GM12872 (cell line): ENCODE data around the gene DAO.

ENCODE experiments used
- TF ChIP-seq, protein P1 (sequence below): IDR thresholded peaks from 3 replicates; pipeline ENCODE4 v1.5.1; 2011; ENCODE audit warnings: low read depth, mild to moderate bottlenecking, low read length, moderate library complexity; ENCODE audit not compliant: insufficient read depth

Gene DAO

DNA sequence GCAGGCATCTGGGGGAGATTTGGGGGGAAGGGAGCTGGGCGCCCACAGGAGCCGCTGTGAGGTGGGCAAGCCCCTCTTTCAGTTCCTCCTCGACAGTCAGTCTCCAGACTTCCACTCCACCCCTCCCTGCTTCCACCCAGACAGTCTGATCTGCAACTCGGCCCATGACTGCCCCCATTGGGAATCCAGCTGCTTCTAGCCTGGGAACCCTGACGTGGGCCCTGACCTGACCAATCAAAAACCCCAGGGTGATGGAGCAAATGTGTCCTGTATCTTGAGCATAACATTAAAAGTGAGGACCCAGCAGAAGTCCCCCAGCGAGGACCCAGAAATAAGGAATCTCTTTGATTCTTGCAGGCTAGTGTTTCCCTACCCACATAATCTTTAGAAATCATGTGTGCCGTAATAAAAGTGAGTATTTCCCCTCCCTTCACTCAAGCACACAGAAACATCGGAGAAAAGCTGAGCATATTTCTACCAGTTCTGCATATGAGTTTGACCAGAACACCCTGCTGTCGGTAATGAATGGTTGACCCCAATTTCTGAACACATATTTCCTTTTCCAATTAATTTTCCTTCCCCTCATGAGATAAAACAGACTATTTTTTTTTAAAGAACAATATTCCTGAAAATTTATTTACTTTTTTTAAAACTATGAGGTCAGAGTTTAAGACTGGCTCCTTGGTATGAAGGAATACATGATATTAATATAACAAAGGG is 28.9 kb upstream of the DAO start:
- TF ChIP-seq, protein P1, sequence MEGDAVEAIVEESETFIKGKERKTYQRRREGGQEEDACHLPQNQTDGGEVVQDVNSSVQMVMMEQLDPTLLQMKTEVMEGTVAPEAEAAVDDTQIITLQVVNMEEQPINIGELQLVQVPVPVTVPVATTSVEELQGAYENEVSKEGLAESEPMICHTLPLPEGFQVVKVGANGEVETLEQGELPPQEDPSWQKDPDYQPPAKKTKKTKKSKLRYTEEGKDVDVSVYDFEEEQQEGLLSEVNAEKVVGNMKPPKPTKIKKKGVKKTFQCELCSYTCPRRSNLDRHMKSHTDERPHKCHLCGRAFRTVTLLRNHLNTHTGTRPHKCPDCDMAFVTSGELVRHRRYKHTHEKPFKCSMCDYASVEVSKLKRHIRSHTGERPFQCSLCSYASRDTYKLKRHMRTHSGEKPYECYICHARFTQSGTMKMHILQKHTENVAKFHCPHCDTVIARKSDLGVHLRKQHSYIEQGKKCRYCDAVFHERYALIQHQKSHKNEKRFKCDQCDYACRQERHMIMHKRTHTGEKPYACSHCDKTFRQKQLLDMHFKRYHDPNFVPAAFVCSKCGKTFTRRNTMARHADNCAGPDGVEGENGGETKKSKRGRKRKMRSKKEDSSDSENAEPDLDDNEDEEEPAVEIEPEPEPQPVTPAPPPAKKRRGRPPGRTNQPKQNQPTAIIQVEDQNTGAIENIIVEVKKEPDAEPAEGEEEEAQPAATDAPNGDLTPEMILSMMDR = no peak

- TF ChIP-seq, protein P1 = no peak
Measured at GRCh38 chr12:108852674-108853309, 27.1 kb upstream of the DAO start.

DNA sequence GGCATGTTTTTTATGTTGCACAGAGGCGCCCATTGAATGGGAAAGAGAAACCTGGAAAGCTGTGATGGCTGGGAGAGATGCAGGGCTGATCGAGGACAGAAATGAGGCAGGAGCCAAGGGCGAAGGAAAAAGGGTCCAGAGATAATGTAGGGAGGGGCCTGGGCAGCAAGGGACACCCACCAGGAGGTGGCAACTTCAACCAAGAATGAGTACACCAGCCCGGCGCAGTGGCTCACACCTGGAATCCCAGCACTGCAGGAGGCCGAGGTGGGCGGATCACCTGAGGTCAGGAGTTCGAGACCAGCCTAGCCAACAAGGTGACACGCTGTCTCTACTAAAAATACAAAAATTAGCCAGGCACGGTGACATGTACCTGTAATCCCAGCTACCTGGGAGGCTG is 26.5 kb upstream of the DAO start:
- TF ChIP-seq, protein P1 = no peak

DNA sequence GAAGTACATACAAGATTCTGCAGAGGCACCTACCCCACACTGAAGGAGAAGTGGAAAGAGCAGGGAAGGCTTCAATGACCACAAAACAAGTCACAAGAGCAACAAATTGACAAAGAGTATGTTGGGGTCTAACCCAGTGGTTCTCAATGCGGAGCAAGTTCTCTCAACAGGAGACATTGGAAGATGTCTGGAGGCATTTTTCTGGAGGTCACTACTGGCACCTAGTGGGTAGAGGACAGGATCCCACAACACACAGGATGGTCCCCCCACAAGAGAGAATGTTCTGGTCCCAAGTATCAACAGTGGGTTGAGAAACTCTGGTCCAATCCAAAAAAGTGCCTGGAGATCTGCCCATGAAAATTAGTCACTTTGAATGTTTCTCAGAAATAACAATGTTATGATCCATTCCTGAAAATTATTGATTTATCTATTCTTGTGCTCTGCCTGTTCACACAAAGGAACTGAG is 25.9 kb upstream of the DAO start:
- TF ChIP-seq, protein P1 = peak; percentile 34; the same call in 2 of the 3 replicates

DNA sequence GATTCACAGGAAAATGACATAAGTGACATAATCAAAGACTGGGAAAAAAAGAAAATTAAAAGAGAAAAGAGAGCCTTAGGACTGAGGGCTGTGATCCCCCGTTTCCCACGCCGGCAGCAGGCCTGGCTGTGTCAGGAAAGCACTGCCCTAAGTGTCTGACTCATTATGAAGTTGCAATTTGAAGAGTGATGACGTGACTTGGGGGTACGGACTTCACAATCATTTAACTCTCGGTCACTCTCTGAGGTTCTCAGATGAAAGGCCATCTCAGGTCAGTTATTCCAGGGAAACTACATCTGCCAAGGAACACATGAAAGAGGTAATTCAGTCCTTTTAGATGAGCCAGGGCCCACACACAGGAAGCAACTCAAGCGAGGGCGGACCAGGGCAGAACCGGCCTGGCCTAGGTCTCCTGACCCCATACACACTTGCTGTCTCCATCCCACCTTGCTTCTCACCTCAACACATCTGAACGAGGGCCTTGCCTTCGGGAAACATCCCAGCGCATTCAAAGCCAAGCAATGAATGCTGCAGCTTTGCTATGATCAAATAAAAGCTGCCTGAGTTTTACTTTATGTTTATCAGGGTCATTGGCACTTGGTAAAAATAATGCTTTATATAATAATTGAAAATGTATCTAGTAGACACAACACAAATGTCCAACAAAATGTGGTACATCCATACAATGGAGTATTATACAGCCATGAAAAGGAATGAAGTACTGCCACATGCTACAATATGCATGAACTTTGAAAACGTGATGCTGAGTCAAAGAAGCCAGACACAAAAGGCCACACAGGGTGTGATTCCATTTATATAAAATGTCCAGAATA is 25.2 kb upstream of the DAO start:
- TF ChIP-seq, protein P1 = no peak

DNA sequence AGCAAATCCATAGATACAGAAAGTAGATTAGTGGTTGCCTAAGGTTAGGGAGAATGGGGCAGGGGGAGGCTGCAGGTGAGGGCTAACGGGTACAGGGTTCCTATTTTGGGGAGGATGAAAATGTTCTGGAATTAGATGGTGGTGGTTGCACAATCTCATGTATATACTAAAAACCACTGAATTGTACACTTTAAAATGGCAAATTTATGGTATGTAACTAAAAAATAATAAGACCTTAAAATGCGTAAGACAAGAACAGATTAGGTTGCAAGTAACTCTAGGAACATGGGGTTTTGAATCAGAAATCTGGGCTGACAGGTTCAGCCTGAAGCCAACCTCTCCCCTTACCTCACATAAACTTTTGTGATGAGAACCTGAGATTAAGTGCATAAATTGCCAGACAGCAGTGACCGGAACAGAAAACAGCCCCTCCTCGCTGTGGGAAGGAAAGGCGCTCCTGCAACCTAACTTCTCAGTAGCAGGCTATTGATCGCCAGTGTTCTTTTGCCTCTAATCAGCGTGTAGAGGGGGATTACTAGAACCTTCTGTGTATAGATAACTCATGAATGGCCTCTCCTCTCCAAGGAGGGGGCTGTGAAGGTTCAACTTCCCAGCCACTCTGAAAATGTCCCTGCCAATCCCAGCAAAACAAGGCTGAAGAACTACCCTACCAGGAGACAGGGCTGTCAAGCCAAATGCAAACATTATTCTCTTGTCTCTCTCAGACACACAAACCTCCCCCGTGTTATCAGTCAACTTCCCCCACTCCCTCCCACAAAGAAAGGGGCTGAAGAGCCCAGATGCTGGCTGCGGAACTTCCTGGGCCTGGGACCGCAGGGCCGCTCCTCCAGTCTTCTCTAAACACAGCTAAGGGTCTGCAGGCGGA is 24.4 kb upstream of the DAO start:
- TF ChIP-seq, protein P1 = no peak
